Activated CD8-positive, alpha-beta memory T cell treated with anti-CD3 and anti-CD28 coated beads, Interleukin-2, amount 50 U/mL, for 1 hour (primary cell): Measurements from ENCODE around the gene SIRPA.

Experiments
- DNase-seq: peaks from one replicate; pipeline ENCODE4 v3.0.0-alpha.2; 2020; ENCODE audit errors: extremely low read depth

SIRPA gene

GRCh38 chr20:1987826-1988225 lies 92.6 kb downstream of the SIRPA start:
- no peak for DNase-seq
